ENCODE data around the gene TBC1D22A.

DNA sequence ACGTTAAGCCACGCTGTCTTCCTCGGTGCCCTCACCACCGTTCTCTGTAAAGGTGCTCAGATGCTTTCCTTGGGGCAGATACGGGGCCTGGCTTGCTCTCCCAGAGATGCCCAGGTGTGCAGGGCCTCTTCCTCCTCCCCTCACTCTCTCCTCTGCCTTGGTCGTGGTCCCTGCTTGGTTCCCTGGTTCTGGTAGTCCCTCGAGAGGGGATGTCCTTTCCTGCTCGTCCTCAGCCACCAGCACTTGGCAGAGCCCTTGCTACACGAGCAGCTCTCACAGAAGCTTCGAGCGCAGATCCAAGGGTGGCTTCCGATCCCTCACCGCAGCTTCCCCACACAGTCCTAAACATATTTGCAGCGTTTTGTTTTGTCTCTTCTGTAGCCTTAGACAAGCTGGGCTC lies 298.8 kb downstream of the TBC1D22A start:
- TF ChIP-seq, protein P1, sequence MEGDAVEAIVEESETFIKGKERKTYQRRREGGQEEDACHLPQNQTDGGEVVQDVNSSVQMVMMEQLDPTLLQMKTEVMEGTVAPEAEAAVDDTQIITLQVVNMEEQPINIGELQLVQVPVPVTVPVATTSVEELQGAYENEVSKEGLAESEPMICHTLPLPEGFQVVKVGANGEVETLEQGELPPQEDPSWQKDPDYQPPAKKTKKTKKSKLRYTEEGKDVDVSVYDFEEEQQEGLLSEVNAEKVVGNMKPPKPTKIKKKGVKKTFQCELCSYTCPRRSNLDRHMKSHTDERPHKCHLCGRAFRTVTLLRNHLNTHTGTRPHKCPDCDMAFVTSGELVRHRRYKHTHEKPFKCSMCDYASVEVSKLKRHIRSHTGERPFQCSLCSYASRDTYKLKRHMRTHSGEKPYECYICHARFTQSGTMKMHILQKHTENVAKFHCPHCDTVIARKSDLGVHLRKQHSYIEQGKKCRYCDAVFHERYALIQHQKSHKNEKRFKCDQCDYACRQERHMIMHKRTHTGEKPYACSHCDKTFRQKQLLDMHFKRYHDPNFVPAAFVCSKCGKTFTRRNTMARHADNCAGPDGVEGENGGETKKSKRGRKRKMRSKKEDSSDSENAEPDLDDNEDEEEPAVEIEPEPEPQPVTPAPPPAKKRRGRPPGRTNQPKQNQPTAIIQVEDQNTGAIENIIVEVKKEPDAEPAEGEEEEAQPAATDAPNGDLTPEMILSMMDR (IDR thresholded peaks at IDR 0.05; ENCODE audit: low read length) = no peak
- TF ChIP-seq EZH2 (optimal IDR thresholded peaks at IDR 0.05; ENCODE audit: low read depth, low read length) = no peak
